H1 (cell line): ENCODE measurements around the gene ARAP3. TPM values are rescaled to one million over a fixed set of nuclear protein-coding genes. Genes with fewer than 3 reads are reported as not detected.

Experiments
- CTCF ChIA-PET: fragments of 300-600 bp; sonication (Branson Sonifier 250); formaldehyde crosslinking; loops from one replicate; lab custom pipeline; 2021; ENCODE audit not compliant: partially characterized antibody; lab: Charles Lee
- POLR2A ChIA-PET: fragments of 300-600 bp; sonication (Branson Sonifier 250); formaldehyde crosslinking; loops from one replicate; lab custom pipeline; 2021; ENCODE audit warnings: inconsistent platforms; ENCODE audit not compliant: partially characterized antibody; lab: Charles Lee
- DNase-seq, 2 experiments: peaks; one replicate each; pipeline versions ENCODE4 v3.0.0 to v3.0.0-alpha.2; 2010 to 2022; ENCODE audit warnings: low spot score in 2 of 2, low read depth in 1 of 2, mixed read lengths in 1 of 2
- FAIRE-seq: peaks from 2 replicates; lab custom pipeline; 2011; peaks lifted over from hg19 to GRCh38; lab: Jason Lieb, UNC
- H2AFZ ChIP-seq: 2 replicates; pipeline ENCODE4 v1.8.1; 2012; ENCODE audit warnings: low read length, inconsistent platforms
- H2AK5ac ChIP-seq: 2 replicates; pipeline ENCODE4 v1.6.1; 2013; ENCODE audit warnings: low read depth, low read length
- H2BK120ac ChIP-seq: replicated peaks from 2 replicates; pipeline ENCODE3; 2013; ENCODE audit warnings: low read depth, low read length, inconsistent platforms
- H2BK12ac ChIP-seq: 2 replicates; pipeline ENCODE4 v1.6.1; 2013; ENCODE audit warnings: low read depth, low read length
- H2BK15ac ChIP-seq: 2 replicates; pipeline ENCODE4 v1.6.1; 2013; ENCODE audit warnings: low read length
- H2BK20ac ChIP-seq: 2 replicates; pipeline ENCODE4 v1.6.1; 2013; ENCODE audit warnings: low read length
- H2BK5ac ChIP-seq: 2 replicates; pipeline ENCODE4 v1.6.1; 2013; ENCODE audit warnings: low read depth, low read length
- H3K14ac ChIP-seq: 2 replicates; pipeline ENCODE4 v1.6.1; 2013; ENCODE audit warnings: inconsistent platforms; ENCODE audit not compliant: insufficient read length
- H3K18ac ChIP-seq: 2 replicates; pipeline ENCODE4 v1.6.1; 2013; ENCODE audit warnings: low read length; ENCODE audit errors: extremely low read depth
- H3K23ac ChIP-seq: 2 replicates; pipeline ENCODE4 v1.6.1; 2013; ENCODE audit warnings: inconsistent platforms; ENCODE audit not compliant: insufficient read length
- H3K23me2 ChIP-seq: 2 replicates; pipeline ENCODE4 v1.6.1; 2013; ENCODE audit warnings: low read depth, low read length
- H3K27ac ChIP-seq: 2 replicates; pipeline ENCODE4 v1.6.1; 2011; ENCODE audit warnings: low read depth, low read length, inconsistent platforms
- H3K27me3 ChIP-seq, 4 experiments: replicated peaks in 1 of 4; 1 replicate in 1 of 4; 2 replicates in 3 of 4; pipeline versions ENCODE4 v1.6.1 to v1.8.1; 2011 to 2013; ENCODE audit warnings: low read length in 3 of 4, mild to moderate bottlenecking in 3 of 4, inconsistent platforms in 2 of 4, mixed read lengths in 2 of 4, moderate library complexity in 1 of 4; ENCODE audit not compliant: control insufficient read depth in 3 of 4, insufficient read depth in 3 of 4; ENCODE audit errors: extremely low read depth in 1 of 4
- H3K36me3 ChIP-seq, 4 experiments: 2 replicates each; pipeline versions ENCODE4 v1.6.1 to v1.8.1; 2011 to 2013; ENCODE audit warnings: mild to moderate bottlenecking in 4 of 4, low read length in 3 of 4, moderate library complexity in 2 of 4, control low read depth in 1 of 4, inconsistent platforms in 1 of 4; ENCODE audit not compliant: insufficient read depth in 4 of 4, control insufficient read depth in 2 of 4
- H3K4ac ChIP-seq: replicated peaks from 2 replicates; pipeline ENCODE3; 2013; ENCODE audit warnings: low read length, low read depth, mixed read lengths, inconsistent platforms; ENCODE audit not compliant: insufficient read length
- H3K4me1 ChIP-seq, 4 experiments: replicated peaks in 1 of 4; 1 replicate in 1 of 4; 2 replicates in 3 of 4; pipeline versions ENCODE4 v1.6.1 to v1.8.1; 2011 to 2013; ENCODE audit warnings: low read length in 3 of 4, inconsistent platforms in 2 of 4, mixed read lengths in 1 of 4; ENCODE audit not compliant: insufficient read depth in 4 of 4, control insufficient read depth in 3 of 4
- H3K4me2 ChIP-seq, 2 experiments: 2 replicates each; pipeline versions ENCODE4 v1.6.1 to v1.8.1; 2011 to 2013; ENCODE audit warnings: low read depth in 2 of 2, low read length in 2 of 2, control low read depth in 1 of 2, inconsistent platforms in 1 of 2, mild to moderate bottlenecking in 1 of 2; ENCODE audit not compliant: insufficient read depth in 1 of 2
- H3K4me3 ChIP-seq, 4 experiments: fragments of 200-600, 300-600 bp in 1 of 4; sonication (generic), shearing (Covaris generic), sonication (Bioruptor Twin) in 1 of 4; 2 replicates each; pipeline versions ENCODE4 v1.5.1 to v1.8.1; 2011 to 2016; ENCODE audit warnings: low read length in 4 of 4, low read depth in 3 of 4, control low read depth in 2 of 4, inconsistent platforms in 2 of 4, mild to moderate bottlenecking in 2 of 4, mixed read lengths in 1 of 4, moderate library complexity in 1 of 4; ENCODE audit not compliant: insufficient read depth in 2 of 4; ENCODE audit errors: extremely low read depth in 1 of 4
- H3K56ac ChIP-seq: replicated peaks from 2 replicates; pipeline ENCODE3; 2013; ENCODE audit warnings: low read depth, mild to moderate bottlenecking, mixed read lengths, low read length, inconsistent platforms; ENCODE audit not compliant: insufficient read length
- H3K79me1 ChIP-seq: 2 replicates; pipeline ENCODE4 v1.6.1; 2013; ENCODE audit warnings: low read depth, low read length, control low read depth
- H3K79me2 ChIP-seq, 2 experiments: 2 replicates each; pipeline versions ENCODE4 v1.6.1 to v1.8.1; 2012 to 2013; ENCODE audit warnings: low read length in 2 of 2, mild to moderate bottlenecking in 2 of 2, inconsistent platforms in 1 of 2; ENCODE audit not compliant: insufficient read depth in 2 of 2, control insufficient read depth in 1 of 2
- H3K9ac ChIP-seq, 4 experiments: replicated peaks in 1 of 4; 1 replicate in 1 of 4; 2 replicates in 3 of 4; pipeline versions ENCODE4 v1.6.1 to v1.8.1; 2011 to 2013; ENCODE audit warnings: low read depth in 3 of 4, low read length in 3 of 4, control low read depth in 2 of 4, mild to moderate bottlenecking in 2 of 4, moderate library complexity in 2 of 4, inconsistent platforms in 1 of 4; ENCODE audit errors: extremely low read depth in 1 of 4
- H3K9me3 ChIP-seq, 2 experiments: 2 replicates each; pipeline versions ENCODE4 v1.6.1 to v1.8.1; 2012 to 2013; ENCODE audit warnings: mild to moderate bottlenecking in 2 of 2, moderate library complexity in 2 of 2, control low read depth in 1 of 2, inconsistent platforms in 1 of 2, low read depth in 1 of 2, low read length in 1 of 2, mixed read lengths in 1 of 2; ENCODE audit not compliant: insufficient read depth in 2 of 2
- H4K20me1 ChIP-seq, 2 experiments: replicated peaks in 1 of 2; 2 replicates each; pipeline versions ENCODE3 to v1.8.1; 2011 to 2013; ENCODE audit warnings: inconsistent platforms in 2 of 2, low read length in 2 of 2, mild to moderate bottlenecking in 1 of 2; ENCODE audit not compliant: insufficient read depth in 2 of 2, control insufficient read depth in 1 of 2
- H4K5ac ChIP-seq: 2 replicates; pipeline ENCODE4 v1.6.1; 2013; ENCODE audit warnings: low read length, low read depth, mixed read lengths, inconsistent platforms; ENCODE audit not compliant: insufficient read length
- H4K8ac ChIP-seq: 2 replicates; pipeline ENCODE4 v1.8.0; 2013; ENCODE audit warnings: mild to moderate bottlenecking, moderate library complexity, low read length, inconsistent platforms; ENCODE audit not compliant: insufficient read depth; ENCODE audit errors: extremely low read depth
- H4K91ac ChIP-seq: replicated peaks from 2 replicates; pipeline ENCODE3; 2013; ENCODE audit warnings: low read length, mixed read lengths, inconsistent platforms; ENCODE audit not compliant: insufficient read length
- ATF2 ChIP-seq: IDR thresholded peaks from 2 replicates; pipeline ENCODE4 v1.6.1; 2012; ENCODE audit warnings: low read length, inconsistent platforms
- CTCF ChIP-seq, 3 experiments: IDR thresholded peaks; 1 replicate in 2 of 3; 2 replicates in 1 of 3; pipeline versions ENCODE4 v1.5.1 to v1.6.1; 2011; ENCODE audit warnings: low read length in 3 of 3, mild to moderate bottlenecking in 3 of 3, inconsistent platforms in 2 of 3, low read depth in 1 of 3, moderate library complexity in 1 of 3; ENCODE audit not compliant: insufficient read depth in 1 of 3; ENCODE audit errors: control extremely low read depth in 1 of 3
- KDM5A ChIP-seq: fragments of 200-600 bp; IDR thresholded peaks from 2 replicates; pipeline ENCODE4 v1.7.1; 2012; ENCODE audit warnings: mild to moderate bottlenecking, low read length, inconsistent platforms, mixed read lengths
- POU5F1 ChIP-seq: IDR thresholded peaks from 2 replicates; pipeline ENCODE4 v1.6.1; 2011; ENCODE audit warnings: low read depth, mild to moderate bottlenecking, low read length, moderate library complexity
- RAD21 ChIP-seq, 2 experiments: IDR thresholded peaks in 1 of 2; conservative IDR thresholded peaks in 1 of 2; 2 replicates each; pipeline ENCODE4 v1.6.1; 2011; ENCODE audit warnings: low read depth in 2 of 2, low read length in 2 of 2, improper control_type of control experiment in 1 of 2, inconsistent platforms in 1 of 2, mild to moderate bottlenecking in 1 of 2, moderate library complexity in 1 of 2
- RXRA ChIP-seq: IDR thresholded peaks from 2 replicates; pipeline ENCODE4 v1.6.1; 2011; ENCODE audit warnings: low read depth, mild to moderate bottlenecking, low read length, moderate library complexity; ENCODE audit not compliant: insufficient read depth
- whole genome bisulfite sequencing, 2 experiments: shearing (Covaris generic) in 1 of 2; methylation state at CpG; one replicate each; pipeline versions ENCODE4 v1.1.6 to v1.1.7; 2013 to 2015; ENCODE audit warnings: low lambda C conversion rate in 2 of 2, mixed read lengths in 2 of 2, inconsistent platforms in 1 of 2, low coverage in 1 of 2, missing lambda C conversion rate in 1 of 2; ENCODE audit not compliant: insufficient replicate concordance in 2 of 2, insufficient coverage in 1 of 2, insufficient read length in 1 of 2; ENCODE audit errors: extremely low coverage in 1 of 2, missing lambda C conversion rate in 1 of 2; 5-methylcytosine and 5-hydroxymethylcytosine counted together
- polyA plus RNA-seq, 7 experiments: library from polyadenylated mRNA; depleted of rRNA in 3 of 7; stranded (reverse) in 5 of 7; unstranded in 2 of 7; fragments of >200 nt in 5 of 7; fragments of 200-250 nt in 2 of 7; gene quantifications; 1 replicate in 5 of 7; 2 replicates in 1 of 7; 4 replicates in 1 of 7; pipeline versions ENCODE4 v1.2.1 to v1.2.3, GENCODE V29; 2011 to 2013; ENCODE audit warnings: missing spikeins in 2 of 7, mixed read lengths in 2 of 7
- total RNA-seq: library from RNA; stranded (reverse); fragmentation: NEBNext Ultra II Directional; extraction: Animal tissue kit (Norgen Biotek cat#: 25700); gene quantifications from 2 replicates; pipeline ENCODE4 v1.2.1, GENCODE V29; 2021
- TF ChIP-seq, protein P1 (sequence below): IDR thresholded peaks from 2 replicates; pipeline ENCODE4 v1.6.1; 2012; ENCODE audit warnings: inconsistent platforms

Gene ARAP3
- total and polyA plus RNA-seq, 2 of the 8 experiments (the other 6 are each of a cell fraction or from before 2014, with no cell fraction given): 14.4 to 48.6 TPM

DNA sequence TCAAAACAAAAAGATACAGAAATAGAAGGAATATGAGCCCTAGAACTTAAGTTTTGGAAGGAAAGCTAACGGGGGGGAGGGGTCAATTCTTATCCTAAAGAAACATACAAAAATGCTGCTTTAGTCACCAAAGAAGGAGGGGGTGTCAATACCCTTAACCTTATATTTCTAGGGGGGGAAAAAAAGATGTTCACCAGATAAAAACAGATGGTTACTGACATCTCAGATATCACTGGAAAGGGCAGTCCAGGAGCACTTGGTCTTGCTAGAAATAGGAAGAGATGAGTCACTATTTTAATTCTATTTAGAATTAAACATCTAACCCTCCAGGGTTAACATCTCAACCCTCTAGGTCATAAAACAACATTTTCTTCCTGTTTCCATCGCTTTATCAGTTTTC lies 64.9 kb downstream of the ARAP3 start:
- Histone ChIP-seq H2BK20ac (no peak overlapping the region), H3K27me3 (no peaks in the 10 kb centered on the region), H3K4me3 (peak overlapping the region in 3 of 4 experiments; percentile 74 to 97 (median 93); a peak in 4 of 8 replicates), H3K36me3 (peaks cover 2 to 18% (median 12%) of the 10 kb centered on the region in 4 experiments; a peak in 6 of 8 replicates), H2BK15ac (no peak overlapping the region), H3K9me3 (no peaks in the 10 kb centered on the region), H3K23me2 (peaks cover 3% of the 10 kb centered on the region; the same call in 1 of the 2 replicates), H3K23ac (no peak overlapping the region), H3K56ac (no peak overlapping the region), H3K4me1 (peaks cover 0 to 4% (median 2%) of the 10 kb centered on the region in 4 experiments; a peak in 3 of 7 replicates), H2AK5ac (no peak overlapping the region), H3K14ac (no peak overlapping the region), H4K8ac (no peak overlapping the region), H2BK120ac (no peak overlapping the region), H3K27ac (0 out of 2 replicates have a peak overlapping the region, but pooled peaks have one; percentile 14), H3K4me2 (peak overlapping the region; percentile 93 to 99; a peak in 3 of 4 replicates), H2AFZ (no peak overlapping the region), H3K79me1 (no peaks in the 10 kb centered on the region; the same call in 1 of the 2 replicates), H4K20me1 (peaks cover 0 to 4% of the 10 kb centered on the region in 2 experiments), H2BK5ac (no peak overlapping the region), H3K4ac (no peak overlapping the region), H4K91ac (no peak overlapping the region), H2BK12ac (no peak overlapping the region), H3K9ac (no peak overlapping the region), H3K18ac (no peak overlapping the region), H3K79me2 (peaks cover 8 to 54% of the 10 kb centered on the region in 2 experiments), H4K5ac (no peak overlapping the region)
- WGBS, 2 experiments: 89% methylated on average over 2 of the region's 2 CpGs; no CpG with 5 or more reads in 1 of the 2 experiments
- CTCF ChIA-PET: interaction anchor here (0.5 to 11.4 kb wide), 10 partner anchors 9 to 946 kb away, joined by 3 to 150 read pairs (median 3); partner anchors contain the start of genes HDAC3 and RELL2
- no peak for FAIRE-seq
- no peak for DNase-seq
- POLR2A ChIA-PET: interaction anchor here (0.8 to 8.2 kb wide), 10 partner anchors 9 to 352 kb away, joined by 3 to 75 read pairs (median 5); partner anchors contain the start of genes HDAC3 and RELL2
- TF ChIP-seq RXRA: no peak
- no peak for TF ChIP-seq CTCF (IDR thresholded peaks at IDR 0.05; ENCODE audit: control extremely low read depth in 1 of 3, insufficient read depth in 1 of 3, low read depth in 1 of 3, low read length in 3 of 3)
- TF ChIP-seq ATF2: no peak
- TF ChIP-seq RAD21 (IDR thresholded peaks at IDR 0.05 in 1 of 2, conservative IDR thresholded peaks at IDR 0.05 in 1 of 2; ENCODE audit: low read depth in 2 of 2, low read length in 2 of 2): no peak
- no peak for TF ChIP-seq KDM5A
- no peak for TF ChIP-seq POU5F1
- TF ChIP-seq, protein P1, sequence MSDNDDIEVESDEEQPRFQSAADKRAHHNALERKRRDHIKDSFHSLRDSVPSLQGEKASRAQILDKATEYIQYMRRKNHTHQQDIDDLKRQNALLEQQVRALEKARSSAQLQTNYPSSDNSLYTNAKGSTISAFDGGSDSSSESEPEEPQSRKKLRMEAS: no peak
